ENCODE results near the gene TECPR1. TPM values are rescaled to one million over a fixed set of nuclear protein-coding genes. Genes with fewer than 3 reads are reported as not detected.

The TECPR1 gene
- total and polyA plus RNA-seq, 2 donors (not counting 1 experiment from before 2014, with no cell fraction given), result 20.9 to 52.2 TPM

- TF ChIP-seq CTCF (IDR thresholded peaks at IDR 0.05) (no peak), EZH2 (IDR thresholded peaks at IDR 0.05; ENCODE audit: borderline replicate concordance, insufficient read depth, low read depth, low read length, poor library complexity, severe bottlenecking) (no peak)
- DNase-seq (no peak), ATAC-seq (ENCODE audit: low read depth) (no peak)
- H3K4me3 Mint-ChIP-seq, result no peak overlapping the region
- H3K79me2 ChIP-seq (ENCODE audit: control insufficient read depth, insufficient read depth, low read length), result peaks cover 49% of the 10 kb centered on the region
- peaks cover 5 to 9% of the 10 kb centered on the region in 2 donors for H3K4me1 ChIP-seq (ENCODE audit: control insufficient read depth in 2 of 2, insufficient read depth in 2 of 2, low read length in 2 of 2)
- H3K27me3 Mint-ChIP-seq, result no peaks in the 10 kb centered on the region
- H3K4me3 ChIP-seq (ENCODE audit: control extremely low read depth in 1 of 5, extremely low read depth in 1 of 5, insufficient read depth in 1 of 5, low read depth in 2 of 5, low read length in 4 of 5), result no peak overlapping the region
- peaks cover 0 to 54% of the 10 kb centered on the region in 2 experiments for H3K36me3 ChIP-seq (replicated peaks in 1 of 2; ENCODE audit: control extremely low read depth in 1 of 2, control insufficient read depth in 1 of 2, extremely low read depth in 1 of 2, insufficient read depth in 2 of 2, low read length in 1 of 2)
- POLR2A ChIA-PET, result no interaction called here
- peaks cover 67% of the 10 kb centered on the region for H4K20me1 ChIP-seq (ENCODE audit: control insufficient read depth, insufficient read depth, low read length, poor library complexity, severe bottlenecking)
- intact Hi-C loops (cut with micrococcal nuclease), result no loop called here
- no peak overlapping the region for H3K4me2 ChIP-seq (replicated peaks; ENCODE audit: low read depth, low read length, poor library complexity, severe bottlenecking)
- no peak overlapping the region for H3K27ac ChIP-seq (ENCODE audit: low read length in 2 of 2)
- CTCF ChIA-PET, result no interaction called here
- no peaks in the 10 kb centered on the region for H3K9me3 ChIP-seq (ENCODE audit: control extremely low read depth in 1 of 3, control insufficient read depth in 2 of 3, insufficient read depth in 1 of 3, low read length in 2 of 3)
- no peak overlapping the region for H3K27ac Mint-ChIP-seq
- no peak overlapping the region for H2AFZ ChIP-seq (ENCODE audit: insufficient read depth, low read depth, low read length, poor library complexity, severe bottlenecking)
- H3K4me1 Mint-ChIP-seq, result peaks cover 8% of the 10 kb centered on the region
- no peak overlapping the region for H3K9ac ChIP-seq (ENCODE audit: low read length)
- H3K9me3 Mint-ChIP-seq (ENCODE audit: insufficient read depth), result no peaks in the 10 kb centered on the region
- H3K27me3 ChIP-seq (replicated peaks in 1 of 4; ENCODE audit: control extremely low read depth in 1 of 4, control insufficient read depth in 3 of 4, insufficient read depth in 4 of 4, low read length in 3 of 4), result no peaks in the 10 kb centered on the region
- over 99% methylated on average over 12 of the region's 14 CpGs for WGBS (ENCODE audit: insufficient coverage)
These were observed 7.2 kb downstream of the TECPR1 start for GRCh38 chr7:98244871-98245270.

GRCh38 chr7:98242934-98243333, 9.1 kb downstream of the TECPR1 start:
- Histone ChIP-seq H4K20me1 (ENCODE audit: control insufficient read depth, insufficient read depth, low read length, poor library complexity, severe bottlenecking) (peaks cover 53% of the 10 kb centered on the region), H3K36me3 (replicated peaks in 1 of 2; ENCODE audit: control extremely low read depth in 1 of 2, control insufficient read depth in 1 of 2, extremely low read depth in 1 of 2, insufficient read depth in 2 of 2, low read length in 1 of 2) (peaks cover 0 to 59% of the 10 kb centered on the region in 2 experiments), H3K27me3 (replicated peaks in 1 of 4; ENCODE audit: control extremely low read depth in 1 of 4, control insufficient read depth in 3 of 4, insufficient read depth in 4 of 4, low read length in 3 of 4) (no peaks in the 10 kb centered on the region), H3K27ac (ENCODE audit: low read length in 2 of 2) (no peak overlapping the region), H3K4me1 (ENCODE audit: control insufficient read depth in 2 of 2, insufficient read depth in 2 of 2, low read length in 2 of 2) (no peaks in the 10 kb centered on the region), H3K9ac (ENCODE audit: low read length) (no peak overlapping the region), H3K79me2 (ENCODE audit: control insufficient read depth, insufficient read depth, low read length) (peaks cover 33% of the 10 kb centered on the region), H3K9me3 (ENCODE audit: control extremely low read depth in 1 of 3, control insufficient read depth in 2 of 3, insufficient read depth in 1 of 3, low read length in 2 of 3) (no peaks in the 10 kb centered on the region), H3K4me3 (ENCODE audit: control extremely low read depth in 1 of 5, extremely low read depth in 1 of 5, insufficient read depth in 1 of 5, low read depth in 2 of 5, low read length in 4 of 5) (no peak overlapping the region), H3K4me2 (replicated peaks; ENCODE audit: low read depth, low read length, poor library complexity, severe bottlenecking) (no peak overlapping the region), H2AFZ (ENCODE audit: insufficient read depth, low read depth, low read length, poor library complexity, severe bottlenecking) (no peak overlapping the region)
- no peaks in the 10 kb centered on the region for H3K27me3 Mint-ChIP-seq
- intact Hi-C loops (cut with micrococcal nuclease), result no loop called here
- WGBS (ENCODE audit: insufficient coverage), result 90% methylated on average over 1 of the region's 4 CpGs
- H3K4me1 Mint-ChIP-seq, result no peaks in the 10 kb centered on the region
- no peak overlapping the region for H3K4me3 Mint-ChIP-seq
- ChIA-PET POLR2A (no interaction called here), CTCF (no interaction called here)
- H3K9me3 Mint-ChIP-seq (ENCODE audit: insufficient read depth), result no peaks in the 10 kb centered on the region
- DNase-seq (no peak), ATAC-seq (ENCODE audit: low read depth) (no peak)
- no peak overlapping the region for H3K27ac Mint-ChIP-seq
- TF ChIP-seq CTCF (IDR thresholded peaks at IDR 0.05) (no peak), EZH2 (IDR thresholded peaks at IDR 0.05; ENCODE audit: borderline replicate concordance, insufficient read depth, low read depth, low read length, poor library complexity, severe bottlenecking) (no peak)

Measured in B cell (primary cell).